Transverse colon (tissue), 4 donors: ENCODE data around the gene SDCCAG8.

ENCODE experiments used
- EP300 ChIP-seq: sonication (generic); formaldehyde crosslinking; IDR thresholded peaks from one replicate; pipeline ENCODE4 v1.6.1; 2017; ENCODE audit warnings: antibody characterized with exemption, low read depth
- POLR2A ChIP-seq: fragments of 450-650 bp; IDR thresholded peaks from one replicate; pipeline ENCODE4 v1.6.1; 2016; ENCODE audit warnings: antibody characterized with exemption, mild to moderate bottlenecking, moderate library complexity
- POLR2AphosphoS5 ChIP-seq, 3 donors: sonication (generic); formaldehyde crosslinking; IDR thresholded peaks; one replicate each; pipeline ENCODE4 v1.6.1; 2016; ENCODE audit warnings: antibody characterized with exemption in 3 of 3
- TF ChIP-seq, protein P1 (sequence below), 5 experiments: fragments of 200-600 bp in 3 of 5; fragments of 450-650 bp in 2 of 5; sonication (generic) in 3 of 5; IDR thresholded peaks; 1 replicate in 2 of 5; 2 replicates in 3 of 5; pipeline ENCODE4 v1.5.1; 2016 to 2017; ENCODE audit warnings: antibody characterized with exemption in 5 of 5, inconsistent platforms in 3 of 5, mild to moderate bottlenecking in 2 of 5, moderate library complexity in 1 of 5

DNA sequence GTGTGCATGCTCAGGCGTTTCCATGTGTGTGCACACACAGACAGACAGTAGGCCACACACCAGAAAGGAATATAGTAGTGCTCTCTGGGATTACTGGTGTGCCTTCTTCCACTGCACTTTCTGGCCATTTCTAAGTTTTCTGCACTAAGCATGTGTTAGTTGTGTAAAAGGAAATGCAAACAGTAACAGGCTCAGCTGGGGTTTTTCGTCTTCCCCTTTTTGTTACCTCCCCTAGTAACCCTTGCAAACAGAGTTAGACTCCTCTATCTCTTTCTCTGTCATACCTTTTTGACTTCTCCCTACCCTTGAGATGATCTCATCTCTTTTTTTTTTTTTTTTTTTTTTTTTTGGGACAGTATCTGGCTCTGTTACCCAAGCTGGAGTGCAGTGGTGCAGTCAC is 196.3 kb downstream of the SDCCAG8 start:
- TF ChIP-seq, protein P1, sequence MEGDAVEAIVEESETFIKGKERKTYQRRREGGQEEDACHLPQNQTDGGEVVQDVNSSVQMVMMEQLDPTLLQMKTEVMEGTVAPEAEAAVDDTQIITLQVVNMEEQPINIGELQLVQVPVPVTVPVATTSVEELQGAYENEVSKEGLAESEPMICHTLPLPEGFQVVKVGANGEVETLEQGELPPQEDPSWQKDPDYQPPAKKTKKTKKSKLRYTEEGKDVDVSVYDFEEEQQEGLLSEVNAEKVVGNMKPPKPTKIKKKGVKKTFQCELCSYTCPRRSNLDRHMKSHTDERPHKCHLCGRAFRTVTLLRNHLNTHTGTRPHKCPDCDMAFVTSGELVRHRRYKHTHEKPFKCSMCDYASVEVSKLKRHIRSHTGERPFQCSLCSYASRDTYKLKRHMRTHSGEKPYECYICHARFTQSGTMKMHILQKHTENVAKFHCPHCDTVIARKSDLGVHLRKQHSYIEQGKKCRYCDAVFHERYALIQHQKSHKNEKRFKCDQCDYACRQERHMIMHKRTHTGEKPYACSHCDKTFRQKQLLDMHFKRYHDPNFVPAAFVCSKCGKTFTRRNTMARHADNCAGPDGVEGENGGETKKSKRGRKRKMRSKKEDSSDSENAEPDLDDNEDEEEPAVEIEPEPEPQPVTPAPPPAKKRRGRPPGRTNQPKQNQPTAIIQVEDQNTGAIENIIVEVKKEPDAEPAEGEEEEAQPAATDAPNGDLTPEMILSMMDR (IDR thresholded peaks at IDR 0.05): no peak
- TF ChIP-seq POLR2A: no peak
- no peak for TF ChIP-seq EP300
- no peak for TF ChIP-seq POLR2AphosphoS5 (IDR thresholded peaks at IDR 0.05)
